Osteoblast (primary cell): Measurements from ENCODE around the gene TBC1D21. TPM values are rescaled to one million over a fixed set of nuclear protein-coding genes. Genes with fewer than 3 reads are reported as not detected.

Source experiments
- DNase-seq: peaks from one replicate; pipeline ENCODE4 v3.0.0; 2011; ENCODE audit warnings: low spot score, mixed read lengths; ENCODE audit not compliant: insufficient read length; ENCODE audit errors: missing footprints
- H2AFZ ChIP-seq: 2 replicates; pipeline ENCODE4 v1.6.0; 2011; ENCODE audit warnings: mild to moderate bottlenecking, low read length
- H3K27ac ChIP-seq: 2 replicates; pipeline ENCODE4 v1.5.1; 2011; ENCODE audit warnings: mild to moderate bottlenecking, low read depth, low read length, moderate library complexity
- H3K27me3 ChIP-seq: 2 replicates; pipeline ENCODE4 v1.6.0; 2012; ENCODE audit warnings: mild to moderate bottlenecking, control low read depth, inconsistent platforms, low read length, moderate library complexity; ENCODE audit not compliant: insufficient read depth
- H3K36me3 ChIP-seq: 2 replicates; pipeline ENCODE4 v1.5.1; 2011; ENCODE audit warnings: mild to moderate bottlenecking, low read length, control low read depth, moderate library complexity; ENCODE audit not compliant: insufficient read depth
- H3K4me1 ChIP-seq: 2 replicates; pipeline ENCODE4 v1.5.1; 2011; ENCODE audit warnings: mild to moderate bottlenecking, low read length, control low read depth, moderate library complexity; ENCODE audit not compliant: insufficient read depth
- H3K4me2 ChIP-seq: 2 replicates; pipeline ENCODE4 v1.6.0; 2011; ENCODE audit warnings: mild to moderate bottlenecking, low read length; ENCODE audit not compliant: insufficient read depth
- H3K4me3 ChIP-seq: fragments of 200-600 bp; sonication (generic); 3 replicates; pipeline ENCODE4 v1.5.1; 2012; ENCODE audit warnings: mild to moderate bottlenecking, low read length, inconsistent platforms; ENCODE audit not compliant: insufficient read depth
- H3K79me2 ChIP-seq: 2 replicates; pipeline ENCODE4 v1.6.0; 2012; ENCODE audit warnings: mild to moderate bottlenecking, low read length, control low read depth, inconsistent platforms; ENCODE audit not compliant: insufficient read depth
- H3K9me3 ChIP-seq: 2 replicates; pipeline ENCODE4 v1.5.1; 2011; ENCODE audit warnings: low read depth, low read length, control low read depth
- H4K20me1 ChIP-seq: 2 replicates; pipeline ENCODE4 v1.6.0; 2012; ENCODE audit warnings: mild to moderate bottlenecking, low read length, control low read depth; ENCODE audit not compliant: insufficient read depth
- CTCF ChIP-seq: IDR thresholded peaks from 2 replicates; pipeline ENCODE4 v1.5.1; 2011; ENCODE audit warnings: mild to moderate bottlenecking, low read depth, low read length, moderate library complexity; ENCODE audit errors: extremely low read depth
- total RNA-seq: library from RNA; depleted of rRNA; stranded (reverse); fragments of >200 nt; gene quantifications from 2 replicates; pipeline ENCODE4 v1.2.3, GENCODE V29; 2012

Gene TBC1D21
- total RNA-seq, 1 donor = not detected

GRCh38 chr15:73906346-73907034 is 33.1 kb downstream of the TBC1D21 start:
- no peaks in the 10 kb centered on the region for H4K20me1 ChIP-seq
- no peaks in the 10 kb centered on the region for H3K79me2 ChIP-seq
- no peak overlapping the region for H3K4me2 ChIP-seq
- no peak overlapping the region for H3K27ac ChIP-seq
- H2AFZ ChIP-seq = no peak overlapping the region
- DNase-seq = peak; percentile 85
- H3K9me3 ChIP-seq = no peaks in the 10 kb centered on the region
- no peak for TF ChIP-seq CTCF
- H3K4me1 ChIP-seq = peaks cover 9% of the 10 kb centered on the region
- H3K36me3 ChIP-seq = no peaks in the 10 kb centered on the region
- no peak overlapping the region for H3K4me3 ChIP-seq
- no peaks in the 10 kb centered on the region for H3K27me3 ChIP-seq

- no peak for TF ChIP-seq CTCF
- no peaks in the 10 kb centered on the region for H3K36me3 ChIP-seq
- H3K27ac ChIP-seq = no peak overlapping the region
- no peak for DNase-seq
- H3K9me3 ChIP-seq = no peaks in the 10 kb centered on the region
- no peaks in the 10 kb centered on the region for H3K79me2 ChIP-seq
- no peaks in the 10 kb centered on the region for H4K20me1 ChIP-seq
- H3K4me2 ChIP-seq = no peak overlapping the region
- no peaks in the 10 kb centered on the region for H3K27me3 ChIP-seq
- H3K4me1 ChIP-seq = peaks cover 9% of the 10 kb centered on the region
- no peak overlapping the region for H3K4me3 ChIP-seq
- no peak overlapping the region for H2AFZ ChIP-seq
These were observed 33.7 kb downstream of the TBC1D21 start for GRCh38 chr15:73907035-73907408.

GRCh38 chr15:73908030-73908821 is 34.9 kb downstream of the TBC1D21 start:
- H3K27ac ChIP-seq = no peak overlapping the region
- DNase-seq = peak; percentile 93
- H3K27me3 ChIP-seq = no peaks in the 10 kb centered on the region
- no peak overlapping the region for H2AFZ ChIP-seq
- no peaks in the 10 kb centered on the region for H3K9me3 ChIP-seq
- peak; percentile 94 for TF ChIP-seq CTCF
- H3K79me2 ChIP-seq = no peaks in the 10 kb centered on the region
- no peaks in the 10 kb centered on the region for H3K36me3 ChIP-seq
- peaks cover 9% of the 10 kb centered on the region for H3K4me1 ChIP-seq
- no peak overlapping the region for H3K4me2 ChIP-seq
- no peak overlapping the region for H3K4me3 ChIP-seq
- no peaks in the 10 kb centered on the region for H4K20me1 ChIP-seq

- no peaks in the 10 kb centered on the region for H4K20me1 ChIP-seq
- no peaks in the 10 kb centered on the region for H3K27me3 ChIP-seq
- H3K4me1 ChIP-seq = peaks cover 9% of the 10 kb centered on the region
- H3K36me3 ChIP-seq = no peaks in the 10 kb centered on the region
- H2AFZ ChIP-seq = no peak overlapping the region
- TF ChIP-seq CTCF = no peak
- H3K9me3 ChIP-seq = no peaks in the 10 kb centered on the region
- H3K4me2 ChIP-seq = no peak overlapping the region
- no peak overlapping the region for H3K27ac ChIP-seq
- no peak overlapping the region for H3K4me3 ChIP-seq
- H3K79me2 ChIP-seq = no peaks in the 10 kb centered on the region
- no peak for DNase-seq
These were observed 35.4 kb downstream of the TBC1D21 start for GRCh38 chr15:73908822-73909122.
